HepG2 (cell line): ENCODE measurements around the gene GLO1. TPM values are rescaled to one million over a fixed set of nuclear protein-coding genes. Genes with fewer than 3 reads are reported as not detected.

Experiments
- ATAC-seq: fragments of 200-7000 bp; cut with Tn5 transposase; 3 replicates; pipeline ENCODE4 v1.9.1; 2020; ENCODE audit warnings: mild to moderate bottlenecking, moderate library complexity
- BruUV-seq: library from RNA; stranded (reverse); fragments of 400-500 nt; replicated peaks from 2 replicates; lab custom pipeline; 2021; lab: Mats Ljungman, UMichigan
- CTCF ChIA-PET: fragments of 300-600 bp; formaldehyde crosslinking; extraction: SDS; loops from one replicate; lab custom pipeline; 2021; ENCODE audit warnings: low total read pairs, inconsistent platforms, low intra/inter-chr PET ratio; lab: Yijun Ruan, JAX
- POLR2A ChIA-PET: fragments of 350-600 bp; sonication (Branson Sonifier 250); formaldehyde crosslinking; loops from one replicate; lab custom pipeline; 2020; ENCODE audit warnings: antibody characterized with exemption, inconsistent platforms; lab: Yijun Ruan, JAX
- DNase-seq: peaks from one replicate; pipeline ENCODE4 v3.0.0-alpha.2; 2015; ENCODE audit warnings: low spot score
- FAIRE-seq: peaks from 3 replicates; lab custom pipeline; 2011; peaks lifted over from hg19 to GRCh38; lab: Jason Lieb, UNC
- H2AFZ ChIP-seq: one replicate; pipeline ENCODE4 v1.6.1; 2011; ENCODE audit warnings: low read length, inconsistent platforms
- H3K27ac ChIP-seq: fragments of 300-600 bp; 3 replicates; pipeline ENCODE4 v1.8.0; 2011; ENCODE audit warnings: mixed run types, mild to moderate bottlenecking, mixed read lengths, low read length, inconsistent platforms; ENCODE audit not compliant: insufficient read depth; ENCODE audit errors: extremely low read length
- H3K27me3 ChIP-seq, 2 experiments: fragments of 200-600 bp in 1 of 2; 2 replicates in 1 of 2; 3 replicates in 1 of 2; pipeline versions ENCODE4 v1.6.0 to v1.8.0; 2011; ENCODE audit warnings: low read length in 2 of 2, mild to moderate bottlenecking in 2 of 2, moderate library complexity in 2 of 2, inconsistent platforms in 1 of 2; ENCODE audit not compliant: insufficient read depth in 2 of 2, control insufficient read depth in 1 of 2
- H3K36me3 ChIP-seq, 2 experiments: fragments of 200-600 bp in 1 of 2; replicated peaks in 1 of 2; 2 replicates in 1 of 2; 3 replicates in 1 of 2; pipeline versions ENCODE4 v1.5.1 to v1.8.0; 2011; ENCODE audit warnings: low read length in 2 of 2, inconsistent platforms in 1 of 2; ENCODE audit not compliant: insufficient read depth in 2 of 2, control insufficient read depth in 1 of 2
- H3K4me1 ChIP-seq: 2 replicates; pipeline ENCODE4 v1.5.1; 2012; ENCODE audit warnings: low read length, inconsistent platforms; ENCODE audit not compliant: insufficient read depth
- H3K4me2 ChIP-seq: 2 replicates; pipeline ENCODE4 v1.6.0; 2011; ENCODE audit warnings: low read depth, low read length, inconsistent platforms
- H3K4me3 ChIP-seq, 3 experiments: fragments of 200-600 bp in 1 of 3; sonication (generic), shearing (Covaris generic) in 1 of 3; replicated peaks in 1 of 3; 2 replicates each; pipeline ENCODE4 v1.5.1; 2011 to 2016; ENCODE audit warnings: low read length in 3 of 3, inconsistent platforms in 2 of 3, low read depth in 2 of 3, mild to moderate bottlenecking in 2 of 3, control low read depth in 1 of 3, mixed read lengths in 1 of 3; ENCODE audit not compliant: insufficient read depth in 1 of 3
- H3K79me2 ChIP-seq: one replicate; pipeline ENCODE4 v1.6.1; 2011; ENCODE audit warnings: low read length, inconsistent platforms; ENCODE audit not compliant: insufficient read depth
- H3K9ac ChIP-seq: 2 replicates; pipeline ENCODE4 v1.6.0; 2011; ENCODE audit warnings: mild to moderate bottlenecking, low read depth, low read length, inconsistent platforms; ENCODE audit not compliant: insufficient read depth
- H3K9me3 ChIP-seq: 2 replicates; pipeline ENCODE4 v1.5.1; 2012; ENCODE audit warnings: mild to moderate bottlenecking, low read length
- H4K20me1 ChIP-seq: 2 replicates; pipeline ENCODE4 v1.6.0; 2011; ENCODE audit warnings: inconsistent platforms, mild to moderate bottlenecking, low read length, moderate library complexity; ENCODE audit not compliant: insufficient read depth
- CBX2 ChIP-seq, 2 experiments: fragments of 200-600 bp in 1 of 2; sonication (generic); formaldehyde crosslinking in 1 of 2; IDR thresholded peaks; 2 replicates each; pipeline versions ENCODE4 v1.7.0 to v1.8.1; 2018 to 2022; ENCODE audit warnings: low read depth in 2 of 2, low read length in 1 of 2, mild to moderate bottlenecking in 1 of 2, missing genetic modification reagents in 1 of 2
- IKZF1 ChIP-seq: fragments of 450-650 bp; IDR thresholded peaks from 2 replicates; pipeline ENCODE4 v1.7.1; 2016
- IRF9 ChIP-seq: sonication (generic); formaldehyde crosslinking; IDR thresholded peaks from 2 replicates; pipeline ENCODE4 v1.8.0; 2022; ENCODE audit warnings: missing genetic modification reagents, mild to moderate bottlenecking, borderline replicate concordance
- JUND ChIP-seq: sonication (generic); formaldehyde crosslinking; IDR thresholded peaks from 2 replicates; pipeline ENCODE4 v1.8.0; 2022; ENCODE audit warnings: mild to moderate bottlenecking, missing genetic modification reagents
- KIAA2018 ChIP-seq: sonication (generic); formaldehyde crosslinking; IDR thresholded peaks from 2 replicates; pipeline ENCODE4 v1.5.0; 2020; ENCODE audit warnings: mild to moderate bottlenecking, missing genetic modification reagents, borderline replicate concordance
- PRPF4 ChIP-seq: fragments of 200-400 bp; formaldehyde crosslinking; IDR thresholded peaks from 2 replicates; pipeline ENCODE4 v1.6.1; 2016; ENCODE audit warnings: low read length, low read depth; ENCODE audit not compliant: poor library complexity, severe bottlenecking
- SKI ChIP-seq: fragments of 450-650 bp; IDR thresholded peaks from one replicate; pipeline ENCODE4 v1.6.1; 2018; ENCODE audit warnings: mild to moderate bottlenecking; ENCODE audit not compliant: partially characterized antibody
- SMC3 ChIP-seq: IDR thresholded peaks from 2 replicates; pipeline ENCODE4 v1.6.1; 2011; ENCODE audit warnings: low read length, improper control_type of control experiment
- YY1 ChIP-seq: IDR thresholded peaks from 2 replicates; pipeline ENCODE4 v1.6.1; 2011; ENCODE audit warnings: low read length, low read depth, moderate library complexity, mild to moderate bottlenecking; ENCODE audit not compliant: insufficient read depth, insufficient replicate concordance
- ZFP82 ChIP-seq: sonication (generic); formaldehyde crosslinking; IDR thresholded peaks from 2 replicates; pipeline ENCODE4 v1.5.1; 2020; ENCODE audit warnings: mild to moderate bottlenecking, missing genetic modification reagents, borderline replicate concordance
- ZKSCAN1 ChIP-seq: fragments of 150-350 bp; IDR thresholded peaks from 2 replicates; pipeline ENCODE4 v1.6.1; 2014; ENCODE audit warnings: low read length
- ZNF17 ChIP-seq: sonication (generic); formaldehyde crosslinking; IDR thresholded peaks from 2 replicates; pipeline ENCODE4 v1.5.0; 2020; ENCODE audit warnings: mild to moderate bottlenecking, missing genetic modification reagents
- ZNF234 ChIP-seq: sonication (generic); formaldehyde crosslinking; conservative IDR thresholded peaks from 2 replicates; pipeline ENCODE4 v1.5.1; 2020; ENCODE audit warnings: mild to moderate bottlenecking, missing genetic modification reagents
- ZNF260 ChIP-seq: sonication (generic); formaldehyde crosslinking; IDR thresholded peaks from 2 replicates; pipeline ENCODE4 v1.4.0; 2020; ENCODE audit warnings: missing genetic modification reagents, low read depth, mild to moderate bottlenecking, borderline replicate concordance
- ZNF432 ChIP-seq: sonication (generic); formaldehyde crosslinking; IDR thresholded peaks from 2 replicates; pipeline ENCODE4 v1.5.0; 2020; ENCODE audit warnings: missing genetic modification reagents, mild to moderate bottlenecking, borderline replicate concordance
- ZNF510 ChIP-seq: sonication (generic); formaldehyde crosslinking; IDR thresholded peaks from 2 replicates; pipeline ENCODE4 v1.4.0; 2020; ENCODE audit warnings: low read depth, mild to moderate bottlenecking, missing genetic modification reagents
- ZNF550 ChIP-seq: sonication (generic); formaldehyde crosslinking; IDR thresholded peaks from 2 replicates; pipeline ENCODE4 v1.4.0; 2020; ENCODE audit warnings: mild to moderate bottlenecking, missing genetic modification reagents, borderline replicate concordance
- ZNF577 ChIP-seq: sonication (generic); formaldehyde crosslinking; IDR thresholded peaks from 2 replicates; pipeline ENCODE4 v1.4.0; 2020; ENCODE audit warnings: mild to moderate bottlenecking, low read depth, missing genetic modification reagents, borderline replicate concordance
- in situ Hi-C: cut with HindIII; loops from 2 replicates; pipeline ENCODE4 v1.10.0; 2017; ENCODE audit warnings: low pct_unique_long_range_greater_than_20kb; ENCODE audit not compliant: extremely low pct_ligation_motif_present
- intact Hi-C: fragments of 100-400 bp; cut with micrococcal nuclease; formaldehyde crosslinking; loops from one replicate; pipeline ENCODE4 v1.10.0; 2022; ENCODE audit not compliant: unreplicated experiment
- polyA plus RNA-seq, 8 experiments: library from polyadenylated mRNA; depleted of rRNA in 3 of 8; stranded (reverse) in 7 of 8; unstranded in 1 of 8; fragments of >200 nt; fragmentation: Illumina TruSeq in 4 of 8; extraction: Trizol in 4 of 8; gene quantifications; 2 replicates each; pipeline versions ENCODE4 v1.2.1 to v1.2.3, GENCODE V29; 2011 to 2016; ENCODE audit warnings: low read depth in 4 of 8, missing spikeins in 1 of 8, mixed read lengths in 1 of 8; ENCODE audit not compliant: insufficient read depth in 1 of 8
- total RNA-seq, 5 experiments: library from RNA; depleted of rRNA; stranded (reverse); fragments of >200 nt; fragmentation: Illumina TruSeq; extraction: Trizol; gene quantifications; 2 replicates each; pipeline ENCODE4 v1.2.3, GENCODE V29; 2016; ENCODE audit warnings: low read depth in 1 of 5

The GLO1 gene
- total and polyA plus RNA-seq, 2 of the 13 experiments (the other 11 are each of a cell fraction or from before 2014, with no cell fraction given) = 77.1 to 177 TPM

GRCh38 chr6:38648629-38649028, 54.3 kb downstream of the GLO1 start:
- POLR2A ChIA-PET = no interaction called here
- Histone ChIP-seq H3K27me3 (no peaks in the 10 kb centered on the region), H3K4me3 (no peak overlapping the region), H4K20me1 (no peaks in the 10 kb centered on the region), H3K4me2 (no peak overlapping the region), H3K9ac (no peak overlapping the region), H3K36me3 (no peaks in the 10 kb centered on the region), H3K4me1 (no peaks in the 10 kb centered on the region), H2AFZ (no peak overlapping the region), H3K27ac (no peak overlapping the region), H3K9me3 (no peaks in the 10 kb centered on the region), H3K79me2 (no peaks in the 10 kb centered on the region)
- FAIRE-seq (no peak), DNase-seq (no peak), ATAC-seq (no peak)
- CTCF ChIA-PET = no interaction called here
- in situ Hi-C loops = no loop called here
- intact Hi-C loops = no loop called here
- no TSS peak for BruUV-seq
- no peak for TF ChIP-seq KIAA2018 (CRISPR knock-in tag)
- no peak for TF ChIP-seq SKI
- no peak for TF ChIP-seq ZKSCAN1
- no peak for TF ChIP-seq ZFP82 (CRISPR knock-in tag)
- TF ChIP-seq IRF9 (CRISPR knock-in tag) = no peak
- no peak for TF ChIP-seq IKZF1
- TF ChIP-seq ZNF260 = no peak
- no peak for TF ChIP-seq JUND
- no peak for TF ChIP-seq ZNF432 (CRISPR knock-in tag)
- TF ChIP-seq CBX2 (IDR thresholded peaks at IDR 0.05; ENCODE audit: low read depth, low read length) = no peak
- TF ChIP-seq CBX2 (CRISPR knock-in tag; IDR thresholded peaks at IDR 0.05; ENCODE audit: low read depth) = no peak
- no peak for TF ChIP-seq PRPF4
- TF ChIP-seq ZNF510 (CRISPR knock-in tag) = no peak
- no peak for TF ChIP-seq ZNF17 (CRISPR knock-in tag)
- TF ChIP-seq YY1 = no peak
- TF ChIP-seq SMC3 = no peak
- no peak for TF ChIP-seq ZNF234 (CRISPR knock-in tag)
- no peak for TF ChIP-seq ZNF550 (CRISPR knock-in tag)
- no peak for TF ChIP-seq ZNF577 (CRISPR knock-in tag)
